ENCODE measurements around the gene GAL3ST2. TPM values are rescaled to one million over a fixed set of nuclear protein-coding genes. Genes with fewer than 3 reads are reported as not detected.

GAL3ST2 gene
- total and polyA plus RNA-seq, 4 donors = 0.40 TPM; not detected in 3

- Histone ChIP-seq H3K27ac (ENCODE audit: low read depth in 1 of 2, low read length in 1 of 2) (no peak overlapping the region), H3K27me3 (ENCODE audit: control insufficient read depth in 3 of 3, insufficient read depth in 3 of 3, low read length in 2 of 3) (no peaks in the 10 kb centered on the region), H3K36me3 (ENCODE audit: control insufficient read depth in 4 of 4, insufficient read depth in 4 of 4, low read length in 4 of 4) (peaks cover 0 to 41% (median 9%) of the 10 kb centered on the region in 4 donors), H3K4me1 (ENCODE audit: control insufficient read depth in 5 of 5, insufficient read depth in 5 of 5, low read length in 5 of 5) (peaks cover 0 to 3% (median 0%) of the 10 kb centered on the region in 5 donors), H3K4me3 (no peak overlapping the region), H3K9ac (ENCODE audit: insufficient read depth in 1 of 2, low read length in 2 of 2) (no peak overlapping the region), H3K9me3 (ENCODE audit: control insufficient read depth in 4 of 4, insufficient read depth in 3 of 4, low read length in 3 of 4) (no peaks in the 10 kb centered on the region)
- DNase-seq (no peak), ATAC-seq (ENCODE audit: insufficient read depth, low FRiP score) (no peak)
- no peak for TF ChIP-seq CTCF (IDR thresholded peaks at IDR 0.05; ENCODE audit: control extremely low read depth, extremely low read depth)
- 96 to 98% methylated on average over 18 of the region's 18 CpGs for WGBS, 2 donors
These were observed 24.8 kb upstream of the GAL3ST2 start for GRCh38 chr2:241751776-241752175.

- Histone ChIP-seq H3K36me3 (ENCODE audit: control insufficient read depth in 4 of 4, insufficient read depth in 4 of 4, low read length in 4 of 4) (peaks cover 0 to 46% (median 10%) of the 10 kb centered on the region in 4 donors), H3K9me3 (ENCODE audit: control insufficient read depth in 4 of 4, insufficient read depth in 3 of 4, low read length in 3 of 4) (no peaks in the 10 kb centered on the region), H3K9ac (ENCODE audit: insufficient read depth in 1 of 2, low read length in 2 of 2) (no peak overlapping the region), H3K4me3 (no peak overlapping the region), H3K27ac (ENCODE audit: low read depth in 1 of 2, low read length in 1 of 2) (no peak overlapping the region), H3K27me3 (ENCODE audit: control insufficient read depth in 3 of 3, insufficient read depth in 3 of 3, low read length in 2 of 3) (no peaks in the 10 kb centered on the region), H3K4me1 (ENCODE audit: control insufficient read depth in 5 of 5, insufficient read depth in 5 of 5, low read length in 5 of 5) (peaks cover 0 to 3% (median 0%) of the 10 kb centered on the region in 5 donors)
- DNase-seq (no peak), ATAC-seq (ENCODE audit: insufficient read depth, low FRiP score) (no peak)
- no peak for TF ChIP-seq CTCF (IDR thresholded peaks at IDR 0.05; ENCODE audit: control extremely low read depth, extremely low read depth)
- 97% methylated on average over 14 of the region's 14 CpGs for WGBS, 2 donors
These were observed 24.4 kb upstream of the GAL3ST2 start for GRCh38 chr2:241752253-241752652.

DNA sequence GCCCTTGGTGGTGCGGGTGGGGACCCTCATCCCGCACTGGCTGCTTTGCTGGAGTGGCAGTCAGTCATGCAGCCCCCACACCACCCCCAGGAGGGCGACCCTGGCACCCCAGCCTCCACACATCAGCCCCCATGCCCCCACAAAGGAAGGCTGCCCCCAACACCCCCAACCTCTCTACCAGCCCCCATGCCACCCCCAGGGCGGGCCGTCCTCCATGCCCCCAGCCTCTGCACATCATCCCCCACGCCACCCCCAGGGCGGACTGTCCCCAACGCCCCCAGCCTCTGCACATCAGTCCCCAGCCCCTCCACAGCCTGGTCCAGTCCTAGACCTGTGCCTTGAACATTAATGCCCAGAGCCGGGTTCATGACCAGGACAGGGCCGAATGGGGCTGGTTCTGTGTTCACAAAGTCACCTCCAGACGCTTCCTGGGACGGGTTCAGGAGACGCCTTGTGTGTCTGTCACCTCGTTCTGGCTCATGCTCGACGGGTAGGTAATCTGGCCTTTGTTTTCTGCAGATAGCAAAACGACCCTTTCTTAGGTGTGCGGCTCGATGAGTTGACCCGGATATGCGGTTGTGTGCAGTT is 23.8 kb upstream of the GAL3ST2 start:
- no peak overlapping the region for H3K4me3 ChIP-seq
- peaks cover 0 to 46% (median 9%) of the 10 kb centered on the region in 4 donors for H3K36me3 ChIP-seq (ENCODE audit: control insufficient read depth in 4 of 4, insufficient read depth in 4 of 4, low read length in 4 of 4)
- no peaks in the 10 kb centered on the region for H3K27me3 ChIP-seq (ENCODE audit: control insufficient read depth in 3 of 3, insufficient read depth in 3 of 3, low read length in 2 of 3)
- H3K4me1 ChIP-seq (ENCODE audit: control insufficient read depth in 5 of 5, insufficient read depth in 5 of 5, low read length in 5 of 5) = peaks cover 0 to 3% (median 0%) of the 10 kb centered on the region in 5 donors
- no peak overlapping the region for H3K27ac ChIP-seq (ENCODE audit: low read depth in 1 of 2, low read length in 1 of 2)
- TF ChIP-seq CTCF (IDR thresholded peaks at IDR 0.05; ENCODE audit: control extremely low read depth, extremely low read depth) = no peak
- no peak overlapping the region for H3K9ac ChIP-seq (ENCODE audit: insufficient read depth in 1 of 2, low read length in 2 of 2)
- DNase-seq = no peak
- H3K9me3 ChIP-seq (ENCODE audit: control insufficient read depth in 4 of 4, insufficient read depth in 3 of 4, low read length in 3 of 4) = no peaks in the 10 kb centered on the region
- WGBS, 2 donors = 93 to 95% methylated on average over 21 of the region's 21 CpGs
- ATAC-seq (ENCODE audit: insufficient read depth, low FRiP score) = no peak

GRCh38 chr2:241753493-241753892 is 23.1 kb upstream of the GAL3ST2 start:
- ATAC-seq (ENCODE audit: insufficient read depth, low FRiP score) = no peak
- Histone ChIP-seq H3K36me3 (ENCODE audit: control insufficient read depth in 4 of 4, insufficient read depth in 4 of 4, low read length in 4 of 4) (peaks cover 0 to 45% (median 9%) of the 10 kb centered on the region in 4 donors), H3K9me3 (ENCODE audit: control insufficient read depth in 4 of 4, insufficient read depth in 3 of 4, low read length in 3 of 4) (no peaks in the 10 kb centered on the region)

More at GRCh38 chr2:241753493-241753892, 23.1 kb upstream of the GAL3ST2 start:
- TF ChIP-seq CTCF (IDR thresholded peaks at IDR 0.05; ENCODE audit: control extremely low read depth, extremely low read depth) = no peak
- DNase-seq = no peak
- Histone ChIP-seq H3K27ac (ENCODE audit: low read depth in 1 of 2, low read length in 1 of 2) (no peak overlapping the region), H3K4me1 (ENCODE audit: control insufficient read depth in 5 of 5, insufficient read depth in 5 of 5, low read length in 5 of 5) (peaks cover 0 to 3% (median 0%) of the 10 kb centered on the region in 5 donors), H3K4me3 (no peak overlapping the region), H3K27me3 (ENCODE audit: control insufficient read depth in 3 of 3, insufficient read depth in 3 of 3, low read length in 2 of 3) (no peaks in the 10 kb centered on the region), H3K9ac (ENCODE audit: insufficient read depth in 1 of 2, low read length in 2 of 2) (no peak overlapping the region)
- WGBS, 2 donors = 96 to 97% methylated on average over 17 of the region's 17 CpGs
